ENCODE results near the gene SLC25A20.
"Not testable (repeated sequence)": the region's sequence is repeated elsewhere in the genome, so short reads cannot be mapped to it uniquely, and the experiment has no call there.

The SLC25A20 gene

GRCh38 chr3:48898383-48899234 lies at the start of gene SLC25A20:
SLC25A20 (minus strand) TSS chr3:48898882; CDS start chr3:48898794, 88 bp downstream.
- DNase-seq (ENCODE audit: extremely low read depth in 1 of 2, low read depth in 1 of 2) = peak; percentile 84 to 89

GRCh38 chr3:48945891-48946549 lies 47.3 kb upstream of the SLC25A20 start:
- DNase-seq (ENCODE audit: extremely low read depth in 1 of 2, low read depth in 1 of 2) = no peak

GRCh38 chr3:48945432-48945831 lies 46.8 kb upstream of the SLC25A20 start:
- no peak for DNase-seq (ENCODE audit: extremely low read depth in 1 of 2, low read depth in 1 of 2)

- no peak for DNase-seq (ENCODE audit: extremely low read depth in 1 of 2, low read depth in 1 of 2)
These were observed 40.0 kb upstream of the SLC25A20 start for GRCh38 chr3:48938689-48939088.

- no peak for DNase-seq (ENCODE audit: extremely low read depth in 1 of 2, low read depth in 1 of 2)
These were observed 39.5 kb upstream of the SLC25A20 start for GRCh38 chr3:48938156-48938555.

GRCh38 chr3:48935530-48935929 lies 36.8 kb upstream of the SLC25A20 start:
- DNase-seq (ENCODE audit: extremely low read depth in 1 of 2, low read depth in 1 of 2) = no peak

- no peak for DNase-seq (ENCODE audit: extremely low read depth in 1 of 2, low read depth in 1 of 2)
These were observed 35.8 kb upstream of the SLC25A20 start for GRCh38 chr3:48934333-48934991.

- DNase-seq (ENCODE audit: extremely low read depth in 1 of 2, low read depth in 1 of 2) = no peak
These were observed 33.4 kb upstream of the SLC25A20 start for GRCh38 chr3:48931944-48932580.

GRCh38 chr3:48930590-48930989 lies 31.9 kb upstream of the SLC25A20 start:
- DNase-seq (ENCODE audit: extremely low read depth in 1 of 2, low read depth in 1 of 2) = no peak

- DNase-seq (ENCODE audit: extremely low read depth in 1 of 2, low read depth in 1 of 2) = no peak
These were observed 30.8 kb upstream of the SLC25A20 start for GRCh38 chr3:48929358-48930035.

- DNase-seq (ENCODE audit: extremely low read depth in 1 of 2, low read depth in 1 of 2) = no peak
These were observed 30.0 kb upstream of the SLC25A20 start for GRCh38 chr3:48928679-48929078.

GRCh38 chr3:48927928-48928327 lies 29.2 kb upstream of the SLC25A20 start:
- no peak for DNase-seq (ENCODE audit: extremely low read depth in 1 of 2, low read depth in 1 of 2)

GRCh38 chr3:48926425-48927392 lies 28.0 kb upstream of the SLC25A20 start:
- DNase-seq (ENCODE audit: extremely low read depth in 1 of 2, low read depth in 1 of 2) = peak in 1 of 2 donors; percentile 32

GRCh38 chr3:48919215-48920138 lies 20.8 kb upstream of the SLC25A20 start:
- peak in 1 of 2 donors; percentile 72 for DNase-seq (ENCODE audit: extremely low read depth in 1 of 2, low read depth in 1 of 2)

- peak; percentile 86 to 90 for DNase-seq (ENCODE audit: extremely low read depth in 1 of 2, low read depth in 1 of 2)
These were observed 19.9 kb upstream of the SLC25A20 start, which contains the start of gene ARIH2 for GRCh38 chr3:48918388-48919214. ARIH2 (plus strand) TSS chr3:48918842; CDS start chr3:48927559, 8,717 bp downstream.

- DNase-seq (ENCODE audit: extremely low read depth in 1 of 2, low read depth in 1 of 2) = peak in 1 of 2 donors; percentile 40
These were observed 16.6 kb upstream of the SLC25A20 start for GRCh38 chr3:48915296-48915695.

- not testable (repeated sequence) for DNase-seq (ENCODE audit: extremely low read depth in 1 of 2, low read depth in 1 of 2)
These were observed 8.3 kb upstream of the SLC25A20 start for GRCh38 chr3:48907026-48907425.

All from stimulated activated CD8-positive, alpha-beta memory T cell treated with anti-CD3 and anti-CD28 coated beads, Interleukin-7, amount 100 ng/mL, for 48 hours (primary cell).